GM12891 (cell line): ENCODE measurements around the gene STEAP1B.

Experiments
- POLR2A ChIP-seq: IDR thresholded peaks from 2 replicates; pipeline ENCODE4 v1.6.1; 2011; ENCODE audit warnings: low read depth, low read length, control low read depth
- POLR2AphosphoS5 ChIP-seq: IDR thresholded peaks from 2 replicates; pipeline ENCODE4 v1.6.1; 2011; ENCODE audit warnings: low read depth, low read length, control low read depth
- SPI1 ChIP-seq: IDR thresholded peaks from 2 replicates; pipeline ENCODE4 v1.6.1; 2011; ENCODE audit warnings: low read depth, low read length, control low read depth
- TAF1 ChIP-seq: IDR thresholded peaks from 2 replicates; pipeline ENCODE4 v1.6.1; 2011; ENCODE audit warnings: low read depth, low read length, control low read depth

- no peak for TF ChIP-seq POLR2AphosphoS5
- no peak for TF ChIP-seq POLR2A
- TF ChIP-seq TAF1, result no peak
- no peak for TF ChIP-seq SPI1
Observed at GRCh38 chr7:22464299-22464698, 35.7 kb downstream of the STEAP1B start.
